GM18867 (cell line): ENCODE data around the gene HOXD12.

Source experiments
- ATAC-seq: cut with Tn5 transposase; IDR thresholded peaks from one replicate; pipeline ENCODE4 v1.9.1; 2021; ENCODE audit warnings: mild to moderate bottlenecking, moderate library complexity; ENCODE audit not compliant: unreplicated experiment

The HOXD12 gene

GRCh38 chr2:176080540-176081375 lies 18.8 kb upstream of the HOXD12 start:
- no peak for ATAC-seq

- ATAC-seq: no peak
These were observed 18.2 kb upstream of the HOXD12 start for GRCh38 chr2:176081376-176081836.

- no peak for ATAC-seq
These were observed 17.6 kb upstream of the HOXD12 start for GRCh38 chr2:176081837-176082524.

GRCh38 chr2:176082525-176082823 lies 17.1 kb upstream of the HOXD12 start:
- ATAC-seq: no peak

- ATAC-seq: no peak
These were observed 16.5 kb upstream of the HOXD12 start for GRCh38 chr2:176082824-176083751.

- ATAC-seq: no peak
These were observed 15.8 kb upstream of the HOXD12 start, which contains the start of gene EVX2 for GRCh38 chr2:176083796-176084261. EVX2 (minus strand) TSS chr2:176083962; CDS start chr2:176083776, 186 bp downstream.

- ATAC-seq: no peak
These were observed 14.9 kb upstream of the HOXD12 start for GRCh38 chr2:176084611-176085119.

GRCh38 chr2:176085120-176085788 lies 14.3 kb upstream of the HOXD12 start:
- ATAC-seq: no peak

GRCh38 chr2:176085861-176086771 lies 13.5 kb upstream of the HOXD12 start:
- ATAC-seq: no peak

- ATAC-seq: no peak
These were observed 12.1 kb upstream of the HOXD12 start for GRCh38 chr2:176087330-176088047.

GRCh38 chr2:176088048-176088936 lies 11.3 kb upstream of the HOXD12 start:
- no peak for ATAC-seq

GRCh38 chr2:176088937-176089842 lies 10.4 kb upstream of the HOXD12 start:
- no peak for ATAC-seq

- no peak for ATAC-seq
These were observed 9.7 kb upstream of the HOXD12 start for GRCh38 chr2:176089843-176090395.

- no peak for ATAC-seq
These were observed 8.7 kb upstream of the HOXD12 start for GRCh38 chr2:176090862-176091261.

GRCh38 chr2:176091329-176092258 lies 8.0 kb upstream of the HOXD12 start:
- no peak for ATAC-seq
